ENCODE data around the gene PHACTR1.

DNA sequence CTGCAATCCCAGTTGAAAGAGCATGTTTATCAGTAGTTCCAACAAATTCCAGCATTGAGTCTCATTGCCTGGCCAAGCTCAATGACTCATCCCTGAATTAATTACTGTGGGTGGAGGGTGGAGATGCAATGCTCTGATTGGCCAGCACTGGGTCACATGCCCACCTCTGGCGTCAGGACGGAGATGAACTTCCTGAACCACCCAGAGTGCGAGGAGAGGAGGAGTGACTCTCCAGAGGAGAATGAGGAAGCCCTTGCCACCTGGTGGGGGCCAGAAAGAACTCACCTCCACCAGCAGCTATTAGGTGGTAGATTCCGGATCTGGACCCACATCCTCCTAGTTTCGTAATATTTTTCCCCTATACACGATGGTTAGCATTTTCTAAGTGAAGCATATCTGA, 327.8 kb downstream of the PHACTR1 start:
- TF ChIP-seq, protein P1, sequence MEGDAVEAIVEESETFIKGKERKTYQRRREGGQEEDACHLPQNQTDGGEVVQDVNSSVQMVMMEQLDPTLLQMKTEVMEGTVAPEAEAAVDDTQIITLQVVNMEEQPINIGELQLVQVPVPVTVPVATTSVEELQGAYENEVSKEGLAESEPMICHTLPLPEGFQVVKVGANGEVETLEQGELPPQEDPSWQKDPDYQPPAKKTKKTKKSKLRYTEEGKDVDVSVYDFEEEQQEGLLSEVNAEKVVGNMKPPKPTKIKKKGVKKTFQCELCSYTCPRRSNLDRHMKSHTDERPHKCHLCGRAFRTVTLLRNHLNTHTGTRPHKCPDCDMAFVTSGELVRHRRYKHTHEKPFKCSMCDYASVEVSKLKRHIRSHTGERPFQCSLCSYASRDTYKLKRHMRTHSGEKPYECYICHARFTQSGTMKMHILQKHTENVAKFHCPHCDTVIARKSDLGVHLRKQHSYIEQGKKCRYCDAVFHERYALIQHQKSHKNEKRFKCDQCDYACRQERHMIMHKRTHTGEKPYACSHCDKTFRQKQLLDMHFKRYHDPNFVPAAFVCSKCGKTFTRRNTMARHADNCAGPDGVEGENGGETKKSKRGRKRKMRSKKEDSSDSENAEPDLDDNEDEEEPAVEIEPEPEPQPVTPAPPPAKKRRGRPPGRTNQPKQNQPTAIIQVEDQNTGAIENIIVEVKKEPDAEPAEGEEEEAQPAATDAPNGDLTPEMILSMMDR (IDR thresholded peaks at IDR 0.05): no peak
- no peak for TF ChIP-seq POLR2A (IDR thresholded peaks at IDR 0.05)

All from prostate gland (tissue), 2 donors.